Left renal pelvis (tissue), 4 donors: ENCODE results near the gene LRRC7. TPM values are rescaled to one million over a fixed set of nuclear protein-coding genes. Genes with fewer than 3 reads are reported as not detected.
"Not testable (repeated sequence)": the region's sequence is repeated elsewhere in the genome, so short reads cannot be mapped to it uniquely, and the experiment has no call there.

Experiments used
- DNase-seq, 4 donors: peaks; one replicate each; pipeline ENCODE4 v3.0.0-alpha.2; 2013; ENCODE audit warnings: low read depth in 4 of 4, low spot score in 3 of 4
- polyA plus RNA-seq, 4 donors: library from polyadenylated mRNA; unstranded; fragments of 120-200 nt; gene quantifications; one replicate each; pipeline ENCODE4 v1.2.1, GENCODE V29; 2013; ENCODE audit not compliant: insufficient read length in 4 of 4

LRRC7 gene
- polyA plus RNA-seq, 4 donors: 6.3 to 25.8 (median 11.5) TPM

DNA sequence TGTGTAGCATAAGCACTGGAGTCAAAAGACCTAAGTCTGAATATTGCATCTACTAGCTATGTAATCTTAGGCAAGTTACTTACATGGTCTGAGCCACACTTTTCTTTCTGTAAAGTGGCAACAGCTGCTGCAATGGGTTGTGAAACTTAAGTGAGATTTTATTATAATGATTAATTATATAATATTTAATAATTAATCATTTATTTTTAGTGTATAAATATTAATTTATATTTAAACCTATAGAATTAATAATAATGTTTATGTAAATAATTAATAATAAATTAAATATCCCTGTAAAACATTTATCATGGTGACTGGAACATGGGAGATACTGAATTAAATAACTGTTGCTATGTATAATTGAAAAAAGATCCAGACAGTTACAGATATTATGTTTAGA lies 457.3 kb downstream of the LRRC7 start:
- DNase-seq: no peak

GRCh38 chr1:70025846-70026245 lies 458.1 kb downstream of the LRRC7 start:
- no peak for DNase-seq

- DNase-seq: no peak
Measured at GRCh38 chr1:70033266-70033873, 465.6 kb downstream of the LRRC7 start.

GRCh38 chr1:70033936-70034335 lies 466.2 kb downstream of the LRRC7 start:
- DNase-seq: no peak

DNA sequence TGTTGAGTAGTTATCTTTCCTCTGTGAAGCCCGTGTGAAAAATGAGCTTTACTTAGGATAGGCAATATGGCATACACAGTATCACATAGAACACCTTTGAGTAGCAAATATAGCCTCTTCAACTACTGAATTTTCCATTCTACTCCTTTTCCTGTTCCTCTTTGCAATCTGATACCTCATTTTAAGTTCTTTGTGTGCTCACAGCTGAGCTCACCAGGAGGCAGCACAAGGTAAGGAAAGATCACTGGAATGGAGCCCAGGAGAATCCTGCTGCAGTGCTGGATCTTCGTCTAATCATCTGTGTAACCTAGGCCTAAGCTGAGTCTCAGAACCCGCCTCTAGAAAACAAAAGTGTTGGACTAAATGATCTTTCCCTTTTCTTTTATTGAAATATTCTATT lies 466.7 kb downstream of the LRRC7 start:
- peak in 1 of 4 donors; percentile 9 for DNase-seq

GRCh38 chr1:70038025-70038424 lies 470.3 kb downstream of the LRRC7 start:
- no peak for DNase-seq

DNA sequence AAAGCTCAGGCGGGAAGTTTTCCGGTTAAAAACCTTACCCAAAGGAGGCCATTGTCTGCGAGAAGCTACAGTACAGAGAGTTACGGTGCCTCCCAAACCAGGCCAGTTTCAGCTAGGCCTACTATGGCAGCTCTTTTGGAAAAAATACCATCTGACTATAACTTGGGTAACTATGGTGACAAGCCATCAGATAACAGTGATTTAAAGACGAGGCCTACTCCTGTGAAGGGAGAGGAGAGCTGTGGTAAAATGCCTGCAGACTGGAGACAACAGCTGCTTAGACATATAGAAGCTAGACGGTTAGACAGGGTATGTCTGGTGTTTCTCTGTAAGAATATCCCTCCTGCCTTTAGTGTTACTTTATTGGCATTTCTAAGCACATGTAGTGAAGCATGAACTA lies 471.8 kb downstream of the LRRC7 start:
- no peak for DNase-seq

- no peak for DNase-seq
Measured at GRCh38 chr1:70041317-70042045, 473.8 kb downstream of the LRRC7 start.

DNA sequence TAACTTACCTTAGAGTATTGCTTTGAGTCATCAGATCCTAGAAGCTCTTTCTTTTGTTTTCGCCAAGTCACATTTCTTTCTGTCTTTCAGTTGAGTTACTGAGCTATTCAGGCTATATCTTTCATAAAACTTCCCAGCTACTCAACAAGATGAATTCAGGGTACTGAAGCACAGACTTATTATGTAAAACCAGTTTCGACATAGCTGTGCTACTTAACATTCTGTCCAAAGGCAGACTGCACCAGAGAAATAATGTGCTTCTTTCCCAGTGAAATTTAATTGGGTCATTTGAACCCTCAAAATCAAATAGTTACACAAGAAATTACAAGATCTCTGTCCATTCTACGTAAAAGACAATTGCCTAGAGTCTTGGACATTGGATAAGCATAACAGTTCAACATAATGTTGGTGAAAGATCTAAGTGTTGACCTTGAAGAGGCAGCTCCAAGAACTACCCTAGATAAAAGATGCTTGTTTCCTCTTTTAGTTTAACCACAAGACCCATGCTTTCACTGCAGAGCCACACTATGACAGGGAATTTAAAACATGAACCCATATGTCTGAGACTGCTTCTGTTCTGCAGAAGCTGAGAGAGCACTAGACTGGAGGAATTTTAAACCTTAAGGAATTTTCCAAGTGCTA lies 474.5 kb downstream of the LRRC7 start:
- DNase-seq: no peak

GRCh38 chr1:70043804-70044203 lies 476.1 kb downstream of the LRRC7 start:
- no peak for DNase-seq

DNA sequence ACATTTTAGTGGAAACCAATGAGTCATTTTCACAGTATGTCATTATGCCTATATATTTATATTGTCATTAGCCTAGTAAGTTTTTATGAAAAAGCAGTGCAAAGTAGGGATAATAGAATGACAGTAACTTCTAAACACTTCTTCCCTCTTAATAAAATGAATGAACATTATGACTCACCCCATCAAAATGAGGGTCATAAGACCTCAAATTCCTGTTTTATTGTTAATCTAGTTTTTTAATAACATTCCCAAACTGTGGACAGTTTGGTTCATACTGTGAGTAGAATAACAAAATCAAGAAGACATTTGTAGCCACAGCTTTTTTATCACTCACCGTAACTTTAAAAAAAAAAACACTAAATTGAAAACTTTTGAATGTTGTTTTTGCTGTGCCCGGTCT lies 477.1 kb downstream of the LRRC7 start:
- DNase-seq: no peak

DNA sequence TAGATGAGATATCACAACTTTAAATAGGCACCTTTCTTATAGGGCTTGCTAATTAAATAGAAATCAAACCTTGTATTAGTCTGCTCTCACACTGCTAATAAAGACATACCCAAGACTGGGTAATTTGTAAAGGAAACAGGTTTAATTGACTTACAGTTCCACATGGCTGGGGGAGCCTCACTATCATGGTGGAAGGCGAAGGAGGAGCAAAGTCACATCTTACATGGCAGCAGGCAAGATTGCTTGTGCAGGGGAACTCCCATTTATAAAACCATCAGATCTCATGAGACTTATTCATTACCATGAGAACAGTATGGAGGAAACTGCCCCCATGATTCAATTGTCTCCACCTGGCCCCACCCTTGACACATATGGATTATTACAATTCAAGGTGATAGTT lies 477.9 kb downstream of the LRRC7 start:
- not testable (repeated sequence) for DNase-seq

GRCh38 chr1:70048336-70049094 lies 480.8 kb downstream of the LRRC7 start:
- DNase-seq: no peak

DNA sequence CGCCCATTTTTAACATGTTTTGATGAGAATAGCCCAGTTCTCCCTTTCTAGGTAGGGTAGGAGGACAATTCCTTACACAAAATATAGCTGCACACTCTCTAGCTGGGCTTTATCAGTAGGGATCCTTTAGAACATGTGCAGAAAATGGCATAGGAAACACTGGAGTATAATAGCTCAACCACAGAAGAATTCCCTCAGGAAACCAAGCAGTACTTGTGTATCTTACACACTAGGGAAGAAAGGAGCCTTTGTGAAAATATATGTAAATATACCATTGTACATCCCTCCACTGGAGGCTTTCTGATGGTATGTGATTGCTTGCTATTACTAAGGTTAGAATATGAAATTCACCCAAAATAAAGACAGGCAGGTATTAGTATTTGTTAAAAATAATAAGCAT lies 484.2 kb downstream of the LRRC7 start:
- no peak for DNase-seq

- DNase-seq: no peak
Measured at GRCh38 chr1:70057500-70057899, 489.8 kb downstream of the LRRC7 start.

DNA sequence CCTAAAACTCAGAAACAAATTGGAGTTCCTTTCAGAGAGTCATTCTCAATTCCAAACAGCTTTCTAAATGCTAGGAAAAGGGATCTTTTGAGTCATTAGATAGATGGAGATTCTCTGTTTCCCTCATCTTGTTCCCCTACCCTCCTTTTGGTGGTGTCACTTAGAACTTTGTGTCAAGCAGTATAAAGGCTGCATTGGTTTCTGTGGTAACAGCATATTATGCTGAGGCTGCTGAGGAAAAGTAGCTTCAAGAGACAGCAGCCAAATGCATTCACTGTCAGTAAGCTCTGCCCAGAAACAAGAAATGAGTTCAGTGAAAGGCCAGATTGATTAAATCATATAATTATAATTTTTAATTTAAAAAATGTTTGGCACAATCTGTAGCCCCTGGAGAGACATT lies 493.5 kb downstream of the LRRC7 start:
- no peak for DNase-seq

- no peak for DNase-seq
Measured at GRCh38 chr1:70063861-70064260, 496.1 kb downstream of the LRRC7 start.

DNA sequence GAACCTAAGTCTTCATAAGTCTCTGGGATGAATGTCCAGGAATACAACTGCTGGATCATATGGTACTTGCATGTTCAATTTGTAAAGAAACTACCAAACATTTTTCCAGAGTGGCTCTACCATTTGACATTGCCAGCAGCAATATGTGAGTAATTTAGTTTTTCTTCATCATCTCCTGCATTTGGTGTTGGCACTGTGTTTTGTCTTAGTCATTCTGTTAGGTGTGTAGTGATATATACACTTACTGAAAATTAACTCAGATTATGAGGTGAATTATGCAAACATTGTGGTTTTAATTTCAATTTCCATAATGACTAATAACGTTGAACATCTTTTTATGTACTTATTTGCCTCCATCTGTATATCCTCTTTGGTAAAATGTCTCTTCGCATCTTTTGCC lies 499.0 kb downstream of the LRRC7 start:
- no peak for DNase-seq

GRCh38 chr1:70071601-70072000 lies 503.9 kb downstream of the LRRC7 start:
- peak in 3 of 4 donors; percentile 10 to 31 (median 11) for DNase-seq

GRCh38 chr1:70072231-70072751 lies 504.6 kb downstream of the LRRC7 start:
- DNase-seq: no peak

GRCh38 chr1:70075761-70076160 lies 508.0 kb downstream of the LRRC7 start:
- DNase-seq: no peak
